HepG2 (cell line): ENCODE results near the gene SPTY2D1. TPM values are rescaled to one million over a fixed set of nuclear protein-coding genes. Genes with fewer than 3 reads are reported as not detected.

Source experiments
- DR1 ChIP-seq: sonication (generic); formaldehyde crosslinking; IDR thresholded peaks from 2 replicates; pipeline ENCODE4 v1.8.0; 2021; ENCODE audit warnings: mild to moderate bottlenecking, missing genetic modification reagents, inconsistent platforms
- EHMT2 ChIP-seq: fragments of 200-600 bp; sonication (generic); IDR thresholded peaks from 2 replicates; pipeline ENCODE4 v1.7.0; 2017; ENCODE audit warnings: antibody characterized with exemption, low read depth, low read length, borderline replicate concordance
- HOXA5 ChIP-seq: sonication (generic); formaldehyde crosslinking; IDR thresholded peaks from 2 replicates; pipeline ENCODE4 v1.4.0; 2020; ENCODE audit warnings: missing genetic modification reagents
- JUN ChIP-seq: sonication (generic); formaldehyde crosslinking; IDR thresholded peaks from 2 replicates; pipeline ENCODE4 v1.4.0; 2020; ENCODE audit warnings: mild to moderate bottlenecking, missing genetic modification reagents
- MLLT10 ChIP-seq: sonication (generic); formaldehyde crosslinking; IDR thresholded peaks from 2 replicates; pipeline ENCODE4 v1.4.0; 2020; ENCODE audit warnings: missing genetic modification reagents
- NCOR1 ChIP-seq: fragments of 200-600 bp; sonication (generic); IDR thresholded peaks from 2 replicates; pipeline ENCODE4 v1.7.0; 2017; ENCODE audit warnings: antibody characterized with exemption, low read length, borderline replicate concordance
- SMAD9 ChIP-seq: sonication (generic); formaldehyde crosslinking; IDR thresholded peaks from 2 replicates; pipeline ENCODE4 v1.5.1; 2020; ENCODE audit warnings: mild to moderate bottlenecking, missing genetic modification reagents
- TEAD2 ChIP-seq: sonication (generic); formaldehyde crosslinking; IDR thresholded peaks from 2 replicates; pipeline ENCODE4 v1.9.0; 2021; ENCODE audit warnings: missing genetic modification reagents
- ZNF10 ChIP-seq: sonication (generic); formaldehyde crosslinking; IDR thresholded peaks from 2 replicates; pipeline ENCODE4 v1.4.0; 2020; ENCODE audit warnings: mild to moderate bottlenecking, low read depth, missing genetic modification reagents, borderline replicate concordance
- ZNF136 ChIP-seq: sonication (generic); formaldehyde crosslinking; IDR thresholded peaks from 2 replicates; pipeline ENCODE4 v1.8.1; 2022; ENCODE audit warnings: low read depth, mild to moderate bottlenecking, moderate library complexity, missing genetic modification reagents
- ZNF160 ChIP-seq: sonication (generic); formaldehyde crosslinking; IDR thresholded peaks from 2 replicates; pipeline ENCODE4 v1.8.0; 2022; ENCODE audit warnings: mild to moderate bottlenecking, inconsistent platforms, missing genetic modification reagents
- polyA plus RNA-seq, 8 experiments: library from polyadenylated mRNA; depleted of rRNA in 3 of 8; stranded (reverse) in 7 of 8; unstranded in 1 of 8; fragments of >200 nt; fragmentation: Illumina TruSeq in 4 of 8; extraction: Trizol in 4 of 8; gene quantifications; 2 replicates each; pipeline versions ENCODE4 v1.2.1 to v1.2.3, GENCODE V29; 2011 to 2016; ENCODE audit warnings: low read depth in 4 of 8, missing spikeins in 1 of 8, mixed read lengths in 1 of 8; ENCODE audit not compliant: insufficient read depth in 1 of 8
- total RNA-seq, 5 experiments: library from RNA; depleted of rRNA; stranded (reverse); fragments of >200 nt; fragmentation: Illumina TruSeq; extraction: Trizol; gene quantifications; 2 replicates each; pipeline ENCODE4 v1.2.3, GENCODE V29; 2016; ENCODE audit warnings: low read depth in 1 of 5
- TF ChIP-seq, protein P1 (sequence below): IDR thresholded peaks from 2 replicates; pipeline ENCODE4 v1.6.1; 2016; ENCODE audit warnings: missing biosample characterization, missing genetic modification reagents, low read depth
- TF ChIP-seq, protein P2 (sequence below): IDR thresholded peaks from 2 replicates; pipeline ENCODE4 v1.6.1; 2016; ENCODE audit warnings: mild to moderate bottlenecking
- TF ChIP-seq, protein P3 (sequence below): sonication (generic); formaldehyde crosslinking; IDR thresholded peaks from 2 replicates; pipeline ENCODE4 v1.4.0; 2020; ENCODE audit warnings: missing genetic modification reagents
- TF ChIP-seq, protein P4 (sequence below): sonication (generic); formaldehyde crosslinking; IDR thresholded peaks from 2 replicates; pipeline ENCODE4; 2020; ENCODE audit warnings: missing genetic modification reagents, mild to moderate bottlenecking, borderline replicate concordance
- TF ChIP-seq, protein P5 (sequence below): fragments of 450-650 bp; IDR thresholded peaks from 2 replicates; pipeline ENCODE4 v1.6.1; 2016

SPTY2D1 gene
- total and polyA plus RNA-seq, 2 of the 13 experiments (the other 11 are each of a cell fraction or from before 2014, with no cell fraction given) = 6.9 to 14.8 TPM

DNA sequence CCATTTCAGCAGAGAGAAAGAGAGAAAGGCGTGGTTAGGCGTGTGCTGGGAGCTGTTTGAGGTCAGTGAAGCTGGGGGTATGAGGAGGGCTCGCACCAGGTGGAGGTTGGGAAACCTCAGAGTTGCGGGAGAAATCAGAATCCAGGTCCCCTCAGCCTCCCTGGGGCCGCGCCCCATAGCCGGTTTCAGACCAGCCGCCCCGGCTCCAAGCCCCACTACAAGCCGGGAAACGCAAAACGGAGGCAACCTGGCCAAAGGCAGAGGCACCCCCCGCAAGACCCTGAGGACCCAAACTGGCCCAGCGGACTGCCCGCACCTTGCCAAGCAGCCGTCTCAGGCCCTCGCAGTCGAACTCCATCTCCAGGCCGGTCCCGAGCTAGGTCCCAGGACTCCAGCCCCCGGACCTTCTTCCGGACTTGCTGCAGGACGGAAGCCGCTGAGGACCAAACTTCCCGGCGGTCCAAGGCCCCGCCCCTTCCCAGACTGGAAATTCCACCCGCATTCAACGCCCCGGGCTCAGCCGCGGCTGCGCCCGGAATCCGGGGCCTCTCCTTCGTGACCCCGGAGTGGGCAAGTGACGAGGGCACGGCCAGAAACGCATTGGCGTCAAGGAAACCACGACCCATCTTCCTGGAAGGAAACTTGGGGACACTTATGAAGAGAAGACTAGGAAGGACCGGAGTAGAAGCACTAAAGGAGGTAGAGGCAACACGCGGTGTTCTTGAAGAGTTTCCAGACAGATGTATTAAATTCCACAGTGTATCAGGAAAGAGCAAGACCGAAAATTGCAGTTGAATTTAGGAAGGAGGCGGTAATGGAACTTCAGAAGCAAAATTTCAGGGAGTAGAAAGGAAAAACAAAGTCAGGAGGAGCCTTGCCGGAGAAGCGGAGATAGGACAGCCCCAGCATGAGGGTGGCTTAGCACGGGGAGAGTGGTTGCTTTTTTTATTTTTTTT lies 45.6 kb downstream of the SPTY2D1 start, which contains the start of gene UEVLD (continued):
- TF ChIP-seq, protein P1, sequence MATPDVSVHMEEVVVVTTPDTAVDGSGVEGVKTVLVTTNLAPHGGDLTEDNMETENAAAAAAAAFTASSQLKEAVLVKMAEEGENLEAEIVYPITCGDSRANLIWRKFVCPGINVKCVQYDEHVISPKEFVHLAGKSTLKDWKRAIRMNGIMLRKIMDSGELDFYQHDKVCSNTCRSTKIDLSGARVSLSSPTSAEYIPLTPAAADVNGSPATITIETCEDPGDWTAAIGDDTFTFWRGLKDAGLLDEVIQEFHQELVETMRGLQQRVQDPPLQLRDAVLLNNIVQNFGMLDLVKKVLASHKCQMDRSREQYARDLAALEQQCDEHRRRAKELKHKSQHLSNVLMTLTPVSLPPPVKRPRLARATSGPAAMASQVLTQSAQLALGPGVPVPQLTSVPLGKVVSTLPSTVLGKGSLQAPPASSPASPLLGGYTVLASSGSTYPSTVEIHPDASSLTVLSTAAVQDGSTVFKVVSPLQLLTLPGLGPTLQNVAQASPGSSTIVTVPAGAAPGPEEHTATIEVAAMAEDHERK (CRISPR knock-in tag) = no peak
- TF ChIP-seq, protein P2, sequence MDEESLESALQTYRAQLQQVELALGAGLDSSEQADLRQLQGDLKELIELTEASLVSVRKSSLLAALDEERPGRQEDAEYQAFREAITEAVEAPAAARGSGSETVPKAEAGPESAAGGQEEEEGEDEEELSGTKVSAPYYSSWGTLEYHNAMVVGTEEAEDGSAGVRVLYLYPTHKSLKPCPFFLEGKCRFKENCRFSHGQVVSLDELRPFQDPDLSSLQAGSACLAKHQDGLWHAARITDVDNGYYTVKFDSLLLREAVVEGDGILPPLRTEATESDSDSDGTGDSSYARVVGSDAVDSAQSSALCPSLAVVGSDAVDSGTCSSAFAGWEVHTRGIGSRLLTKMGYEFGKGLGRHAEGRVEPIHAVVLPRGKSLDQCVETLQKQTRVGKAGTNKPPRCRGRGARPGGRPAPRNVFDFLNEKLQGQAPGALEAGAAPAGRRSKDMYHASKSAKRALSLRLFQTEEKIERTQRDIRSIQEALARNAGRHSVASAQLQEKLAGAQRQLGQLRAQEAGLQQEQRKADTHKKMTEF = peak; percentile 90
- TF ChIP-seq TEAD2 (CRISPR knock-in tag) (no peak), EHMT2 (no peak), NCOR1 (no peak; the same call in 1 of the 2 replicates), ZNF136 (CRISPR knock-in tag) (0 out of 2 replicates have a peak, but pooled peaks have one; percentile 49), JUN (no peak), ZNF10 (CRISPR knock-in tag) (no peak), DR1 (peak; percentile 40; the same call in 1 of the 2 replicates), HOXA5 (peak; percentile 87; the same call in 1 of the 2 replicates), ZNF160 (peak; percentile 73; the same call in 1 of the 2 replicates), SMAD9 (CRISPR knock-in tag) (peak; percentile 97), MLLT10 (CRISPR knock-in tag) (no peak)
- TF ChIP-seq, protein P3, sequence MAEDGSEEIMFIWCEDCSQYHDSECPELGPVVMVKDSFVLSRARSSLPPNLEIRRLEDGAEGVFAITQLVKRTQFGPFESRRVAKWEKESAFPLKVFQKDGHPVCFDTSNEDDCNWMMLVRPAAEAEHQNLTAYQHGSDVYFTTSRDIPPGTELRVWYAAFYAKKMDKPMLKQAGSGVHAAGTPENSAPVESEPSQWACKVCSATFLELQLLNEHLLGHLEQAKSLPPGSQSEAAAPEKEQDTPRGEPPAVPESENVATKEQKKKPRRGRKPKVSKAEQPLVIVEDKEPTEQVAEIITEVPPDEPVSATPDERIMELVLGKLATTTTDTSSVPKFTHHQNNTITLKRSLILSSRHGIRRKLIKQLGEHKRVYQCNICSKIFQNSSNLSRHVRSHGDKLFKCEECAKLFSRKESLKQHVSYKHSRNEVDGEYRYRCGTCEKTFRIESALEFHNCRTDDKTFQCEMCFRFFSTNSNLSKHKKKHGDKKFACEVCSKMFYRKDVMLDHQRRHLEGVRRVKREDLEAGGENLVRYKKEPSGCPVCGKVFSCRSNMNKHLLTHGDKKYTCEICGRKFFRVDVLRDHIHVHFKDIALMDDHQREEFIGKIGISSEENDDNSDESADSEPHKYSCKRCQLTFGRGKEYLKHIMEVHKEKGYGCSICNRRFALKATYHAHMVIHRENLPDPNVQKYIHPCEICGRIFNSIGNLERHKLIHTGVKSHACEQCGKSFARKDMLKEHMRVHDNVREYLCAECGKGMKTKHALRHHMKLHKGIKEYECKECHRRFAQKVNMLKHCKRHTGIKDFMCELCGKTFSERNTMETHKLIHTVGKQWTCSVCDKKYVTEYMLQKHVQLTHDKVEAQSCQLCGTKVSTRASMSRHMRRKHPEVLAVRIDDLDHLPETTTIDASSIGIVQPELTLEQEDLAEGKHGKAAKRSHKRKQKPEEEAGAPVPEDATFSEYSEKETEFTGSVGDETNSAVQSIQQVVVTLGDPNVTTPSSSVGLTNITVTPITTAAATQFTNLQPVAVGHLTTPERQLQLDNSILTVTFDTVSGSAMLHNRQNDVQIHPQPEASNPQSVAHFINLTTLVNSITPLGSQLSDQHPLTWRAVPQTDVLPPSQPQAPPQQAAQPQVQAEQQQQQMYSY (CRISPR knock-in tag) = peak; percentile 86
- TF ChIP-seq, protein P4, sequence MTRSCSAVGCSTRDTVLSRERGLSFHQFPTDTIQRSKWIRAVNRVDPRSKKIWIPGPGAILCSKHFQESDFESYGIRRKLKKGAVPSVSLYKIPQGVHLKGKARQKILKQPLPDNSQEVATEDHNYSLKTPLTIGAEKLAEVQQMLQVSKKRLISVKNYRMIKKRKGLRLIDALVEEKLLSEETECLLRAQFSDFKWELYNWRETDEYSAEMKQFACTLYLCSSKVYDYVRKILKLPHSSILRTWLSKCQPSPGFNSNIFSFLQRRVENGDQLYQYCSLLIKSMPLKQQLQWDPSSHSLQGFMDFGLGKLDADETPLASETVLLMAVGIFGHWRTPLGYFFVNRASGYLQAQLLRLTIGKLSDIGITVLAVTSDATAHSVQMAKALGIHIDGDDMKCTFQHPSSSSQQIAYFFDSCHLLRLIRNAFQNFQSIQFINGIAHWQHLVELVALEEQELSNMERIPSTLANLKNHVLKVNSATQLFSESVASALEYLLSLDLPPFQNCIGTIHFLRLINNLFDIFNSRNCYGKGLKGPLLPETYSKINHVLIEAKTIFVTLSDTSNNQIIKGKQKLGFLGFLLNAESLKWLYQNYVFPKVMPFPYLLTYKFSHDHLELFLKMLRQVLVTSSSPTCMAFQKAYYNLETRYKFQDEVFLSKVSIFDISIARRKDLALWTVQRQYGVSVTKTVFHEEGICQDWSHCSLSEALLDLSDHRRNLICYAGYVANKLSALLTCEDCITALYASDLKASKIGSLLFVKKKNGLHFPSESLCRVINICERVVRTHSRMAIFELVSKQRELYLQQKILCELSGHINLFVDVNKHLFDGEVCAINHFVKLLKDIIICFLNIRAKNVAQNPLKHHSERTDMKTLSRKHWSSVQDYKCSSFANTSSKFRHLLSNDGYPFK (CRISPR knock-in tag) = peak; percentile 56; the same call in 1 of the 2 replicates
- TF ChIP-seq, protein P5, sequence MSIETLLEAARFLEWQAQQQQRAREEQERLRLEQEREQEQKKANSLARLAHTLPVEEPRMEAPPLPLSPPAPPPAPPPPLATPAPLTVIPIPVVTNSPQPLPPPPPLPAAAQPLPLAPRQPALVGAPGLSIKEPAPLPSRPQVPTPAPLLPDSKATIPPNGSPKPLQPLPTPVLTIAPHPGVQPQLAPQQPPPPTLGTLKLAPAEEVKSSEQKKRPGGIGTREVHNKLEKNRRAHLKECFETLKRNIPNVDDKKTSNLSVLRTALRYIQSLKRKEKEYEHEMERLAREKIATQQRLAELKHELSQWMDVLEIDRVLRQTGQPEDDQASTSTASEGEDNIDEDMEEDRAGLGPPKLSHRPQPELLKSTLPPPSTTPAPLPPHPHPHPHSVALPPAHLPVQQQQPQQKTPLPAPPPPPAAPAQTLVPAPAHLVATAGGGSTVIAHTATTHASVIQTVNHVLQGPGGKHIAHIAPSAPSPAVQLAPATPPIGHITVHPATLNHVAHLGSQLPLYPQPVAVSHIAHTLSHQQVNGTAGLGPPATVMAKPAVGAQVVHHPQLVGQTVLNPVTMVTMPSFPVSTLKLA = no peak
